ENCODE data around the gene GRM7. TPM values are rescaled to one million over a fixed set of nuclear protein-coding genes. Genes with fewer than 3 reads are reported as not detected.

GRM7 gene
- total RNA-seq, 2 experiments from 2014 or later: not detected

DNA sequence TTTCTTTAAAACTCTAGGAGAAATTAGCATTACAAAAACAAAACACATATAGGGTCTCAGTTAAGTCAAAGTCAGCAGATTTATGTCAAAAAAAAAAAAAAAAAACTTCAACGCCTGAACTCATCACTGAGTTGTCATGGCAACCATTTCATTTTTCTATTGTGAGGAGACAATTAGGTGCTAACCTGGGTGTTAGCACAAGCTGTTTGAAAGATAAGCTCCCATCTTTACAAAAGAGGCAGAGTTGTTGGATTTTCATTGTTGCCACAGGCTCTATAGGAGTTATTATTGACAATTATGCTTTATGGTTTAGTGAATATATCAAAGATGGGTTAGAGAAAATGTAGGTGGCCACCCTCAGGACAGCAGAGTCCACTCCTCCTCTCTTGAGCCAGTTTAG is 806.9 kb downstream of the GRM7 start:
- Histone ChIP-seq H3K9me3 (ENCODE audit: control insufficient read depth in 1 of 2, insufficient read depth in 1 of 2, low read length in 2 of 2) (no peaks in the 10 kb centered on the region), H3K36me3 (ENCODE audit: insufficient read depth, low read length) (no peaks in the 10 kb centered on the region), H3K4me1 (ENCODE audit: insufficient read depth, low read length) (no peaks in the 10 kb centered on the region), H3K4me3 (ENCODE audit: low read length) (no peak overlapping the region), H3K27ac (ENCODE audit: low read depth in 1 of 2, low read length in 2 of 2) (no peak overlapping the region), H3K27me3 (ENCODE audit: control insufficient read depth in 1 of 2, insufficient read depth in 2 of 2, low read length in 2 of 2) (no peaks in the 10 kb centered on the region)
- ATAC-seq (ENCODE audit: poor library complexity): no peak
- Mint-ChIP-seq H3K36me3 (ENCODE audit: low read depth) (no peaks in the 10 kb centered on the region), H3K4me1 (ENCODE audit: low read depth) (no peaks in the 10 kb centered on the region), H3K9me3 (no peaks in the 10 kb centered on the region), H3K27ac (no peak overlapping the region), H3K27me3 (no peaks in the 10 kb centered on the region), H3K4me3 (no peak overlapping the region)
- intact Hi-C loops (cut with DNase I, micrococcal nuclease): no loop called here
- ChIA-PET CTCF (no interaction called here), POLR2A (no interaction called here)
- no peak for DNase-seq
- TF ChIP-seq, protein P1, sequence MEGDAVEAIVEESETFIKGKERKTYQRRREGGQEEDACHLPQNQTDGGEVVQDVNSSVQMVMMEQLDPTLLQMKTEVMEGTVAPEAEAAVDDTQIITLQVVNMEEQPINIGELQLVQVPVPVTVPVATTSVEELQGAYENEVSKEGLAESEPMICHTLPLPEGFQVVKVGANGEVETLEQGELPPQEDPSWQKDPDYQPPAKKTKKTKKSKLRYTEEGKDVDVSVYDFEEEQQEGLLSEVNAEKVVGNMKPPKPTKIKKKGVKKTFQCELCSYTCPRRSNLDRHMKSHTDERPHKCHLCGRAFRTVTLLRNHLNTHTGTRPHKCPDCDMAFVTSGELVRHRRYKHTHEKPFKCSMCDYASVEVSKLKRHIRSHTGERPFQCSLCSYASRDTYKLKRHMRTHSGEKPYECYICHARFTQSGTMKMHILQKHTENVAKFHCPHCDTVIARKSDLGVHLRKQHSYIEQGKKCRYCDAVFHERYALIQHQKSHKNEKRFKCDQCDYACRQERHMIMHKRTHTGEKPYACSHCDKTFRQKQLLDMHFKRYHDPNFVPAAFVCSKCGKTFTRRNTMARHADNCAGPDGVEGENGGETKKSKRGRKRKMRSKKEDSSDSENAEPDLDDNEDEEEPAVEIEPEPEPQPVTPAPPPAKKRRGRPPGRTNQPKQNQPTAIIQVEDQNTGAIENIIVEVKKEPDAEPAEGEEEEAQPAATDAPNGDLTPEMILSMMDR (IDR thresholded peaks at IDR 0.05): no peak

DNA sequence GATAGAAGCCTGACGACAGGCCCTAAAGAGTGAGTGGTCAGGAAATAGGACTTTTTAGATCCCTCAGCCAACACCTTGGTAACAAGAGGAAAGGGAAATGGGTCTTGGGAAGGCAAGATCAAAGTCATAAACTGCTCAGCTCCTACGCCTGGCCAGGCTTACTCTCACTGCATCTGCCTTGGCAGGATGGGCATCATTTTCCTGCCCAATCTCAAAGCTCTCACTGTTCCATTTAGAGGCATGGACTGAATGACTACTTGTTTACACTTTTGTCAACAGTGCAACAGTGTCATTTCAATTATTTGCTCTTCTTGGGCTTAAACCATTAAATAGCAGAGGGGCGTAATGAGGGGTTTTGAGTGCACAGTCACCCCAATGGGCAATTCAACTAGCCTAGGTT is 808.7 kb downstream of the GRM7 start:
- H3K4me1 ChIP-seq (ENCODE audit: insufficient read depth, low read length): no peaks in the 10 kb centered on the region
- no peak overlapping the region for H3K4me3 ChIP-seq (ENCODE audit: low read length)
- H3K27me3 Mint-ChIP-seq: no peaks in the 10 kb centered on the region
- H3K9me3 Mint-ChIP-seq: no peaks in the 10 kb centered on the region
- no peak overlapping the region for H3K27ac ChIP-seq (ENCODE audit: low read depth in 1 of 2, low read length in 2 of 2)
- H3K4me3 Mint-ChIP-seq: no peak overlapping the region
- H3K4me1 Mint-ChIP-seq (ENCODE audit: low read depth): no peaks in the 10 kb centered on the region
- no peaks in the 10 kb centered on the region for H3K9me3 ChIP-seq (ENCODE audit: control insufficient read depth in 1 of 2, insufficient read depth in 1 of 2, low read length in 2 of 2)
- DNase-seq (no peak), ATAC-seq (ENCODE audit: poor library complexity) (no peak)
- H3K36me3 ChIP-seq (ENCODE audit: insufficient read depth, low read length): no peaks in the 10 kb centered on the region
- H3K27ac Mint-ChIP-seq: no peak overlapping the region
- ChIA-PET POLR2A (no interaction called here), CTCF (no interaction called here)
- intact Hi-C loops (cut with DNase I, micrococcal nuclease): no loop called here
- no peaks in the 10 kb centered on the region for H3K27me3 ChIP-seq (ENCODE audit: control insufficient read depth in 1 of 2, insufficient read depth in 2 of 2, low read length in 2 of 2)
- H3K36me3 Mint-ChIP-seq (ENCODE audit: low read depth): no peaks in the 10 kb centered on the region
- TF ChIP-seq, protein P1 (IDR thresholded peaks at IDR 0.05): no peak

DNA sequence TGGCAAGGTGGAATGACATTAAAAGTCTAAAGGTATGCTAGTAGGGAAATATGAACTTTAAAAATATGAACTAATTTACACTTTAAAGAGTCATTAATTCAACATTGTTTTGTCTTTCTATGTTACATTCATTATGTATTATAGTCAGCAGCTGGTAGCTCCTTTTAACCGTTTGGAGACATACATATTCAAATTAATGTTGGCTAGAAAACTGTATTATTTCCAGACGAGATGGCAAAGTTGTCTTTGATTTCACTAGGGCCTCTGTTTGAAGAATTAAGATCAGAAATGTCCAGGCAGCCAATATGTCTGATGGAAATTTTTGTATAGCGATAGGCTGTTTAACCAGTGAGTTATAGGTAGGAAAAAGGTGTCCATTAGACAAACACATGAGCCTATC is 817.6 kb downstream of the GRM7 start:
- CTCF ChIA-PET: no interaction called here
- POLR2A ChIA-PET: no interaction called here

More for the DNA sequence above, 817.6 kb downstream of the GRM7 start:
- H3K27ac ChIP-seq (ENCODE audit: low read depth in 1 of 2, low read length in 2 of 2): no peak overlapping the region
- no peaks in the 10 kb centered on the region for H3K9me3 Mint-ChIP-seq
- no peaks in the 10 kb centered on the region for H3K36me3 Mint-ChIP-seq (ENCODE audit: low read depth)
- H3K27me3 Mint-ChIP-seq: no peaks in the 10 kb centered on the region
- no peak overlapping the region for H3K27ac Mint-ChIP-seq
- H3K27me3 ChIP-seq (ENCODE audit: control insufficient read depth in 1 of 2, insufficient read depth in 2 of 2, low read length in 2 of 2): no peaks in the 10 kb centered on the region
- H3K4me3 ChIP-seq (ENCODE audit: low read length): no peak overlapping the region
- ATAC-seq (ENCODE audit: poor library complexity) (no peak), DNase-seq (no peak)
- no peak overlapping the region for H3K4me3 Mint-ChIP-seq
- no peaks in the 10 kb centered on the region for H3K9me3 ChIP-seq (ENCODE audit: control insufficient read depth in 1 of 2, insufficient read depth in 1 of 2, low read length in 2 of 2)
- H3K36me3 ChIP-seq (ENCODE audit: insufficient read depth, low read length): no peaks in the 10 kb centered on the region
- intact Hi-C loops (cut with DNase I, micrococcal nuclease): no loop called here
- H3K4me1 ChIP-seq (ENCODE audit: insufficient read depth, low read length): no peaks in the 10 kb centered on the region
- TF ChIP-seq, protein P1 (IDR thresholded peaks at IDR 0.05): no peak
- no peaks in the 10 kb centered on the region for H3K4me1 Mint-ChIP-seq (ENCODE audit: low read depth)
